B cell (primary cell): ENCODE data around the gene AP1G1. TPM values are rescaled to one million over a fixed set of nuclear protein-coding genes. Genes with fewer than 3 reads are reported as not detected.

Experiments
- ATAC-seq: fragments of 200-7000 bp; cut with Tn5 transposase; one replicate; pipeline ENCODE4 v1.10.0; 2021; ENCODE audit warnings: low read depth, mild to moderate bottlenecking, moderate number of reproducible peaks, moderate library complexity
- CTCF ChIA-PET: fragments of 350-600 bp; sonication (Branson Sonifier 250); formaldehyde crosslinking; loops from one replicate; lab custom pipeline; 2021; ENCODE audit warnings: antibody characterized with exemption, inconsistent platforms; lab: Charles Lee
- POLR2A ChIA-PET: fragments of 350-600 bp; sonication (Branson Sonifier 250); formaldehyde crosslinking; loops from one replicate; lab custom pipeline; 2021; ENCODE audit warnings: antibody characterized with exemption; lab: Charles Lee
- DNase-seq: peaks from one replicate; pipeline ENCODE4 v3.0.0; 2013
- H2AFZ ChIP-seq: 2 replicates; pipeline ENCODE4 v1.6.1; 2012; ENCODE audit warnings: mild to moderate bottlenecking, low read depth, low read length; ENCODE audit not compliant: insufficient read depth, poor library complexity, severe bottlenecking
- H3K27ac ChIP-seq, 2 donors: 1 replicate in 1 of 2; 2 replicates in 1 of 2; pipeline ENCODE4 v1.5.1; 2012 to 2013; ENCODE audit warnings: low read length in 2 of 2, mild to moderate bottlenecking in 2 of 2, moderate library complexity in 1 of 2
- H3K27me3 ChIP-seq, 4 experiments: fragments of 200-600 bp in 1 of 4; sonication (generic) in 1 of 4; replicated peaks in 1 of 4; 1 replicate in 2 of 4; 2 replicates in 2 of 4; pipeline versions ENCODE4 v1.6.1 to v1.7.0; 2013 to 2016; ENCODE audit warnings: low read length in 3 of 4, mild to moderate bottlenecking in 2 of 4, mixed read lengths in 1 of 4, moderate library complexity in 1 of 4; ENCODE audit not compliant: insufficient read depth in 4 of 4, control insufficient read depth in 3 of 4; ENCODE audit errors: control extremely low read depth in 1 of 4
- H3K36me3 ChIP-seq, 2 experiments: replicated peaks in 1 of 2; 1 replicate in 1 of 2; 2 replicates in 1 of 2; pipeline versions ENCODE4 v1.6.1 to v1.7.1; 2013; ENCODE audit warnings: low read length in 1 of 2; ENCODE audit not compliant: insufficient read depth in 2 of 2, control insufficient read depth in 1 of 2; ENCODE audit errors: control extremely low read depth in 1 of 2, extremely low read depth in 1 of 2
- H3K4me1 ChIP-seq, 2 donors: fragments of 200-600 bp in 1 of 2; sonication (generic) in 1 of 2; 1 replicate in 1 of 2; 2 replicates in 1 of 2; pipeline versions ENCODE4 v1.5.1 to v1.6.1; 2013 to 2017; ENCODE audit warnings: low read length in 2 of 2; ENCODE audit not compliant: control insufficient read depth in 2 of 2, insufficient read depth in 2 of 2
- H3K4me2 ChIP-seq: replicated peaks from 2 replicates; pipeline ENCODE3; 2012; ENCODE audit warnings: mild to moderate bottlenecking, low read depth, low read length; ENCODE audit not compliant: poor library complexity, severe bottlenecking
- H3K4me3 ChIP-seq, 5 experiments: fragments of 200-600 bp in 1 of 5; sonication (generic) in 1 of 5; 1 replicate in 3 of 5; 2 replicates in 2 of 5; pipeline versions ENCODE4 v1.5.1 to v1.7.0; 2011 to 2016; ENCODE audit warnings: low read length in 4 of 5, mild to moderate bottlenecking in 4 of 5, low read depth in 2 of 5, control low read depth in 1 of 5, moderate library complexity in 1 of 5; ENCODE audit not compliant: insufficient read depth in 1 of 5; ENCODE audit errors: control extremely low read depth in 1 of 5, extremely low read depth in 1 of 5
- H3K79me2 ChIP-seq: fragments of 200-600 bp; sonication (generic); one replicate; pipeline ENCODE4 v1.6.0; 2016; ENCODE audit warnings: low read length; ENCODE audit not compliant: control insufficient read depth, insufficient read depth
- H3K9ac ChIP-seq: fragments of 200-600 bp; sonication (generic); 2 replicates; pipeline ENCODE4 v1.6.1; 2017; ENCODE audit warnings: mild to moderate bottlenecking, low read length, moderate library complexity
- H3K9me3 ChIP-seq, 3 donors: one replicate each; pipeline versions ENCODE4 v1.6.1 to v1.7.1; 2013; ENCODE audit warnings: low read length in 2 of 3; ENCODE audit not compliant: control insufficient read depth in 2 of 3, insufficient read depth in 1 of 3; ENCODE audit errors: control extremely low read depth in 1 of 3
- H4K20me1 ChIP-seq: 2 replicates; pipeline ENCODE4 v1.6.0; 2012; ENCODE audit warnings: mild to moderate bottlenecking, low read length; ENCODE audit not compliant: insufficient read depth, control insufficient read depth, poor library complexity, severe bottlenecking
- H3K27ac Mint-ChIP-seq: one replicate; pipeline ENCODE4 v1.8.0; 2021; ENCODE audit warnings: mixed read lengths
- H3K27me3 Mint-ChIP-seq: one replicate; pipeline ENCODE4 v1.8.0; 2021; ENCODE audit warnings: mixed read lengths
- H3K4me1 Mint-ChIP-seq: one replicate; pipeline ENCODE4 v1.8.0; 2021; ENCODE audit warnings: mixed read lengths
- H3K4me3 Mint-ChIP-seq: one replicate; pipeline ENCODE4 v1.8.0; 2021; ENCODE audit warnings: mixed read lengths
- H3K9me3 Mint-ChIP-seq: one replicate; pipeline ENCODE4 v1.8.0; 2022; ENCODE audit warnings: mixed read lengths; ENCODE audit not compliant: insufficient read depth
- CTCF ChIP-seq: fragments of 200-600 bp; IDR thresholded peaks from one replicate; pipeline ENCODE4 v1.8.0; 2022; ENCODE audit warnings: antibody characterized with exemption, mild to moderate bottlenecking
- EZH2 ChIP-seq: IDR thresholded peaks from 2 replicates; pipeline ENCODE4 v1.6.1; 2012; ENCODE audit warnings: borderline replicate concordance, low read depth, mild to moderate bottlenecking, moderate library complexity, low read length; ENCODE audit not compliant: insufficient read depth, poor library complexity, severe bottlenecking
- WGBS: methylation state at CpG from one replicate; pipeline ENCODE4 v1.1.5; 2013; ENCODE audit warnings: missing lambda C conversion rate; ENCODE audit not compliant: insufficient coverage; 5-methylcytosine and 5-hydroxymethylcytosine counted together
- intact Hi-C: fragments of 100-400 bp; cut with micrococcal nuclease; formaldehyde crosslinking; loops from one replicate; pipeline ENCODE4 v1.10.0; 2022
- polyA plus RNA-seq: library from polyadenylated mRNA; depleted of rRNA; stranded (reverse); fragments of >200 nt; gene quantifications from 2 replicates; pipeline ENCODE4 v1.2.3, GENCODE V29; 2012
- total RNA-seq, 2 donors: library from RNA; stranded (reverse); fragments of 120-200 nt in 1 of 2; gene quantifications; 1 replicate in 1 of 2; 2 replicates in 1 of 2; pipeline versions ENCODE4 v1.2.3 to v1.2.4, GENCODE V29; 2013 to 2022

AP1G1 gene
- total and polyA plus RNA-seq, 2 donors (not counting 1 experiment from before 2014, with no cell fraction given) = 43.8 to 142 TPM

- Histone ChIP-seq H2AFZ (no peak overlapping the region), H3K4me1 (peaks cover 0 to 3% of the 10 kb centered on the region in 2 donors), H3K9me3 (no peaks in the 10 kb centered on the region), H4K20me1 (peaks cover 7% of the 10 kb centered on the region), H3K79me2 (no peaks in the 10 kb centered on the region), H3K4me2 (no peak overlapping the region), H3K27me3 (no peaks in the 10 kb centered on the region), H3K27ac (no peak overlapping the region), H3K36me3 (peaks cover 4 to 11% of the 10 kb centered on the region in 2 experiments), H3K9ac (no peak overlapping the region), H3K4me3 (no peak overlapping the region)
- Mint-ChIP-seq H3K9me3 (no peaks in the 10 kb centered on the region), H3K4me3 (no peak overlapping the region), H3K27me3 (no peaks in the 10 kb centered on the region), H3K27ac (no peak overlapping the region), H3K4me1 (peaks cover 9% of the 10 kb centered on the region)
- DNase-seq (no peak), ATAC-seq (no peak)
- TF ChIP-seq EZH2 (no peak), CTCF (no peak)
- CTCF ChIA-PET = interaction anchor here (0.6 to 1.1 kb wide), 3 partner anchors 18 to 146 kb away, joined by 3 to 4 read pairs (median 4); no protein-coding TSS in a partner anchor
- POLR2A ChIA-PET = no interaction called here
- WGBS = 96% methylated on average over 2 of the region's 4 CpGs
- intact Hi-C loops = no loop called here
Observed at GRCh38 chr16:71700831-71701230, 107.8 kb downstream of the AP1G1 start.

GRCh38 chr16:71698491-71698890 is 110.1 kb downstream of the AP1G1 start:
- ChIA-PET POLR2A (no interaction called here), CTCF (no interaction called here)
- H3K9me3 Mint-ChIP-seq = no peaks in the 10 kb centered on the region
- H3K9ac ChIP-seq = no peak overlapping the region
- intact Hi-C loops = no loop called here
- peaks cover 4 to 12% of the 10 kb centered on the region in 2 experiments for H3K36me3 ChIP-seq
- H3K79me2 ChIP-seq = no peaks in the 10 kb centered on the region
- H2AFZ ChIP-seq = no peak overlapping the region
- no peak overlapping the region for H3K4me2 ChIP-seq
- H3K4me1 ChIP-seq = peaks cover 5 to 7% of the 10 kb centered on the region in 2 donors
- H3K4me3 Mint-ChIP-seq = no peak overlapping the region
- peaks cover 12% of the 10 kb centered on the region for H3K4me1 Mint-ChIP-seq
- TF ChIP-seq CTCF (no peak), EZH2 (no peak)
- no peak overlapping the region for H3K27ac ChIP-seq
- H3K9me3 ChIP-seq = no peaks in the 10 kb centered on the region
- H3K27me3 ChIP-seq = no peaks in the 10 kb centered on the region
- no peak overlapping the region for H3K27ac Mint-ChIP-seq
- peaks cover 4% of the 10 kb centered on the region for H4K20me1 ChIP-seq
- no peaks in the 10 kb centered on the region for H3K27me3 Mint-ChIP-seq
- no peak for DNase-seq
- no peak overlapping the region for H3K4me3 ChIP-seq
- no peak for ATAC-seq
- 100% methylated on average over 3 of the region's 3 CpGs for WGBS
